ENCODE results near the gene IL4I1.
"Not testable (repeated sequence)": the region's sequence is repeated elsewhere in the genome, so short reads cannot be mapped to it uniquely, and the experiment has no call there.

IL4I1 gene, protein sequence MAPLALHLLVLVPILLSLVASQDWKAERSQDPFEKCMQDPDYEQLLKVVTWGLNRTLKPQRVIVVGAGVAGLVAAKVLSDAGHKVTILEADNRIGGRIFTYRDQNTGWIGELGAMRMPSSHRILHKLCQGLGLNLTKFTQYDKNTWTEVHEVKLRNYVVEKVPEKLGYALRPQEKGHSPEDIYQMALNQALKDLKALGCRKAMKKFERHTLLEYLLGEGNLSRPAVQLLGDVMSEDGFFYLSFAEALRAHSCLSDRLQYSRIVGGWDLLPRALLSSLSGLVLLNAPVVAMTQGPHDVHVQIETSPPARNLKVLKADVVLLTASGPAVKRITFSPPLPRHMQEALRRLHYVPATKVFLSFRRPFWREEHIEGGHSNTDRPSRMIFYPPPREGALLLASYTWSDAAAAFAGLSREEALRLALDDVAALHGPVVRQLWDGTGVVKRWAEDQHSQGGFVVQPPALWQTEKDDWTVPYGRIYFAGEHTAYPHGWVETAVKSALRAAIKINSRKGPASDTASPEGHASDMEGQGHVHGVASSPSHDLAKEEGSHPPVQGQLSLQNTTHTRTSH

DNA sequence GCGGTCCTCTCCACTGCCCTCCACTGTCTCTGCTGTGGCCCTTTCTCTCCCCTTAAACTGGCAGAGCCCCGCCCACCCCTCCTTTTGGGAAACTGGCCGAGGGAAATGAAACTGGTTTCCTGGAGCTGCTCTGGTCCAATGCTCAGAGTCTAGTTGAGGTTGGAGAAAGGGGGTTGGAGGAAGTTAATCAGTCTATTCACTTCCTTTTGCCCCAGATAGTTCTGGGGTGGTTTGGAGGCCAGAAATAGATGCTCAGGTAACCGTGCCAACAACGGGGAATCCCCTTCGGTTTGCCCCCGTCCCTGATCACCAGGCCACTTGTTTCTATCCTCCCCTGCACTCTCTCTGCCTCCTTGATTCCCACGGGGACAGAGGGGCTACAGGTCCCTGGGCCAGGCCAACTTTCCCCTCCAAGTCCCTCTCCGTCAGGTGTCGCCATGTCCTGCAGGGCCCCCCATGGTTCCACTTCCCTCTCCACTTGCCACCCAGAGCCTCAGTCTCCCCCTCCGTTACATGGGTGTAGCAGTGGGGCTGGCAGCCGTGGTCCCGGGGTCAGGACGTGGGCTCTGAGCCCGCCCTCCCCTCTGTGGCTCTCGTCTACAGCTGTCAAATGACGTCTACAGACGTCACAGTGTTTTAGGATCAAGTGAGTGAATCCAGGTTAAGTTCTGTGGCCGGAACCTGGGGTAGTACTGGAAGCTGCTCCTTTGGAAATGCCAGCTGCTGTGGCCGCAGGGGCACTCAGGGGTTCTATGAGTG lies at the start of gene IL4I1:
IL4I1 (minus strand) TSS at position 25 of the 759 bp plus-strand sequence. CDS start 727 bp downstream, outside the sequence.
- peak; percentile 58 for DNase-seq

DNA sequence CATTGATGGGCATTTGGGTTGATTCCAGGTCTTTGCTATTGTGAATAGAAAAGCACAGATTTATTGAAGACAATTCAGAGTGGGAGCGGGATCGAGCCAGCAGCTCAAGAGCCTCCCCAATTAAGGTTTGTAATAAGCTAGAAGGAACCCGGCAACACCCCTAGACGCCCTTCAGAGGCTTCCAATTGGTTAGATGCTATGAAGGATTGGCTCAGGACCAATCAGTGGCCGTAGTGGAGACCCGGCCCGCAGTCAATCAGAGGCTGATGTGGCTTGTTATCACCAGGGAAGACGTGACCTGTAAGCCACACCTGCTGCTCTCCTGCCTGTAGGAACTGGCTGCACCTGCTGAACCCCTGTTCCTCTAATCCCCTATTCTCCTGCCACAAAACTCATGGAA lies 49.7 kb upstream of the IL4I1 start:
- DNase-seq = no peak

DNA sequence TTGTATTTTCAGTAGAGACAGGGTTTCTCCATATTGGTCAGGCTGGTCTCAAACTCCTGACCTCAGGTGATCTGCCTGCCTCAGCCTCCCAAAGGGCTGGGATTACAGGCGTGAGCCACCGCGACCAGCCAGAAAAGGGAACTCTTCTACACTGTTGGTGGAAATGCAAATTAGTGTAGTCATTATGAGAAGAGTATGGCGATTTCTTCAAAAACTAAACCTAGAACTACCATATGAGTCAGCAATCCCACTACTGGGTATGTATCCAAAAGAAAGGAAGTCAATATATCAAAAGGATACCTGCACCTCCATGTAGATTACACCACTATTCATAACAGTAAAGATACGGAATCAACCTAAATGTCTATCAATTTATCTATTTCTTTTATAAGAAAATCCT lies 47.9 kb upstream of the IL4I1 start:
- not testable (repeated sequence) for DNase-seq

DNA sequence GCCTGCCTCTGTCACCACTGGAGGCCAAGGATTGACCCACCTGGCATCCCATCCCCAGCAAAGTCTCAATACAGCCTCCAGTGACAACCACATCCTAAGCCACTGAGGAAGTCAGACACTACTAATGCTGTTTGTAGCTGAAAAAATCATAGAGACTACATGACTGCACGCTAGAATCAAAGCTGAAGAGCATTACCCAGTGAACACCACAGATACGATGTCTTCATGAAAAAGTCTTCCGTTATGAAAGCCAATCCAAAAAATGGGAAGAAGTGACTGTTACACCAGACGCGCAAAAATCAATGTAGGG lies 43.8 kb upstream of the IL4I1 start:
- no peak for DNase-seq

DNA sequence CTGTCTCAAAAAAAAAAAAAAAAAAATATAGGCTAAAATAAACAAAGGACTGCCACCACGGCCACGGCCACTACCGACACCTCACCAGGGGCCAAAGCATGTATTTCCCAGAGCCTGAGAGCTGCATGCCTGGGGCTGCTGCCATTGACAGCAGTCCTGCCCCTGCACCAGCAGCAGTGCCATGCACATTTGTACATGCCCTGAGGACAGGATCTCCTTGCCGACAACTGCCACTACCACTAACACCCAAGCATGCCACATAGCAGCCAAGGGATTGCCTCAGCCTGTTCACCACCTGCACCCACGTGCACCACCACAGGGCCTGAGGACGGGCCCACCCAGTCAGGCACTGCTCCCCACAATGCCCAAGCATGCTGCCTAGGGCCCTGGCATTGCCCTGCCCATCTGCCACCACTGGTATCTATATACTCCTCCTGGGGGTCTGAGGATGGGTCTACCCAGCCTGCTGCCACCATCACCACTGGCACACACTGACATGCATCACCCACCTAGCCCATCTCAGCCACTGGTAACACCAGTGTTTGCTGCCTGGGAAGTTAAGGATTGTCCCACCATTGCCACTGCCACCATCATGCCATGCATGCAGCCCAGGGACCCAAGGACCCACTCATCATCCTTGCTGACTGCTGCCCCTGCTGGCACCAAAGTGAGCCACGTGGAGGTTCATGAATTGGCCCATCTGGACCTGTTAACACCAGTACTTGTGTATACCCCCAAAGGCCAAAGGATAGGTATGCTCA lies 43.2 kb upstream of the IL4I1 start:
- no peak for DNase-seq

DNA sequence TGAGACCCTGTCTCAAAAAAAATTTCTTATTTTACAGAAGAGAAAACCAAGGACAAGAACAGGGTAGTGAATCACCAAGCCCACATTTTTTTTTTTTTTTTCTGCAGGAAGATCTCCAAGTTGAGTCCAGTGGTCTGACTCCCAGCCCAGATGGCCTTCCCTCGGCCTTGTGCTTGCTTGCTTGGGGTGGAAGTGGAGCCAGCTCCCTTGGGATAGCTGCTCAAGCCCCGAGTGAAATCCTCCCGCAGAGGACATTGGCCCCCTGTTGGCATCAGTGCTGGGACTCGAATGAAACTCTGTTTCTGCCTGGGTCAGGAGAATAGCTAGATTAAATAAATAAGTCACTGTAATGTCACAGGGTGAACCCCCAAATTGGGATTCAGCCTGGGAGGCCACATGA lies 42.0 kb upstream of the IL4I1 start:
- no peak for DNase-seq

DNA sequence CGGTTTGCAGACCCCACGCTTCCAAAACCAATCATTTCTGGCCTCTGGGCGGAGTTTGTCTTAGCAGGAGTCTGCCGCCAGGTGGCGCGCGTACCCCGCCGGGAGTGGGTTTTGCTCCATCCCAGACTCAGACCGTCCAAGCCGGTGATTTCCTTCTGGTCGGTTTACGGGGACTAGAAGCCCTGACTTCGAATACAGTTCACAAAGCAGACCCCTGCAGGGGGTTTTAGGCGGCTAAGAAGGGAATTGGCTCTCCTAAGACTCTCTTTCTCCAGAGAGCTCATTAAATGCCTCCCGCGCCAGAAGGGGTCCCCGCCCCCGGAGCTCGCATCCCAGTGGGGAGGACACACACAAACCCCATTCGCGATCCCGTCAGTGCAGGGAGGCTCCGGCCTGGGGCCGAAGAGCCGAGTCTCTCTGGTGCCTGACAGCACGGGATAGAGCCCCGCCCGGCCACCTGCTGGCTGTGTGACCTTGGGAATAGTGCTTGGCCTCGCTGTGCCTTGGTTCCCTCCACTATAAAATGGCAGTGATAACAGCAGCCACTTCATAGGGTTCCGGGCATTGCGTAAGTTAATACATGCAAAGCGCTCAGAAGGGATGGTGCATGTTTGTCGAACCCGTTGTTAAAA lies 41.2 kb upstream of the IL4I1 start:
- DNase-seq = peak; percentile 85

DNA sequence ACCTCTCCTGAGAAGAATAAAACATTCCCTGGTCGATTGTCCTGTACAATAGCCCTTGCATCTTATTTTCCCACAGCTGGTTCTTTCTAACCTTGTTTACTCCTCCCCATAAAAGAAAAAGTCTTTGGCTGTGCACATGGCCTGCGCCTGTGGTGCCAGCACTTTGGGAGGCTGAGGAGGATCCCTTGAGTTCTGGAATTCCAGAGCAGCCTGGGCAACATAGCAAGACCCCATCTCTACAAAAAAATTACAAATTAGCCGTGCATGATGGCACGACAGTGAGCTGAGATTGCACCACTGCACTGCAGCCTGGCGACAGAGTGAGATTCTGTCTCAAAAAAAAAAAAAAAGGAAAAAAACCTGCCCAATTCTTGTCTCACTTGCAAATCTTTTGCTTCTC lies 39.9 kb upstream of the IL4I1 start:
- no peak for DNase-seq

DNA sequence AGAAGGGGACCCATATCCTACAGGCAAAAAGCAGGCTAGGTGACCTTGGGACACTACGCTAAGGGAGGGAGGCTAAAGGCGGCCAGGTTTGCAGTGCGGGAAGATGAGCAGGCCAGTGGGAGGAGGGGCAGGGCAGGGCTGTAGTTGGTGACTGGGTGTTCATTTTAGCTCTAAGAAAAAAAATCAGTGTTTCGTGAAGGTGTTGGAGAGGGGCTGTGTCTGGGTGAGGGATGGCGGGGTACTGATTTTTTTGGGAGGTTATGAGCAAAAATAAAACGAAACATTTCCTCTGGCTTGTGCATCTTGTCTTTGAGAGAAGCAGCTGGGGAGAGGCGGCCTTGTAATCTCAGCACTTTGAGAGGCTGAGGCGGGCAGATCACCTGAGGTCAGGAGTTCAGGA lies 37.0 kb upstream of the IL4I1 start:
- DNase-seq = no peak

DNA sequence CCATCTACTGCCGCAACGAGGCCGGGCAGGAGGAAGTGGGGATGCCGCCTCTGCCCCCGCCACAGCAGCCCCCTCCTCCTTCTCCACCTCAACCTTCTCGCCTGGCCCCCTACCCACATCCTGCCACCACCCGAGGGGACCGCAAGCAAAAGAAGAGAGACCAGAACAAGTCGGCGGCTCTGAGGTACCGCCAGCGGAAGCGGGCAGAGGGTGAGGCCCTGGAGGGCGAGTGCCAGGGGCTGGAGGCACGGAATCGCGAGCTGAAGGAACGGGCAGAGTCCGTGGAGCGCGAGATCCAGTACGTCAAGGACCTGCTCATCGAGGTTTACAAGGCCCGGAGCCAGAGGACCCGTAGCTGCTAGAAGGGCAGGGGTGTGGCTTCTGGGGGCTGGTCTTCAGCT lies 36.0 kb upstream of the IL4I1 start:
- DNase-seq = peak; percentile 34

DNA sequence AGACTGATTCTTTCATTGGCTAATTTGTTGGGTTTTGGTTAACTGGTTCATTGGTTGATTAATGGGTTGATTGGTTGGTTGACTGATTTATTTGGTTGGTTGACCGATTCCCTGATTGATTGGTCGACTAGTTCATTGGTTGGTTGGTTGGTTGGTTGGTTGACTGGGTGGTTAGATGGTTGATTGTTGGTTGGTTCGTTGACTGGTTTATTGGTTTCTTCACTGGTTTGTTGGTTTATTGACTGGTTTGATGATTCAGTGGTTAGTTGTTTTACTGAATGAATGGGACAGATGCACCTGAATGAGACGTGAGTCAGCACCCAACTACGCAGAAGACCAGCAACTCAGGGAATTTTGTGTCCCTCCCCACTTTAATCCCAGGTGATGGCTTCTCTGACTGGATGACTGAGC lies 35.4 kb upstream of the IL4I1 start:
- DNase-seq = no peak

DNA sequence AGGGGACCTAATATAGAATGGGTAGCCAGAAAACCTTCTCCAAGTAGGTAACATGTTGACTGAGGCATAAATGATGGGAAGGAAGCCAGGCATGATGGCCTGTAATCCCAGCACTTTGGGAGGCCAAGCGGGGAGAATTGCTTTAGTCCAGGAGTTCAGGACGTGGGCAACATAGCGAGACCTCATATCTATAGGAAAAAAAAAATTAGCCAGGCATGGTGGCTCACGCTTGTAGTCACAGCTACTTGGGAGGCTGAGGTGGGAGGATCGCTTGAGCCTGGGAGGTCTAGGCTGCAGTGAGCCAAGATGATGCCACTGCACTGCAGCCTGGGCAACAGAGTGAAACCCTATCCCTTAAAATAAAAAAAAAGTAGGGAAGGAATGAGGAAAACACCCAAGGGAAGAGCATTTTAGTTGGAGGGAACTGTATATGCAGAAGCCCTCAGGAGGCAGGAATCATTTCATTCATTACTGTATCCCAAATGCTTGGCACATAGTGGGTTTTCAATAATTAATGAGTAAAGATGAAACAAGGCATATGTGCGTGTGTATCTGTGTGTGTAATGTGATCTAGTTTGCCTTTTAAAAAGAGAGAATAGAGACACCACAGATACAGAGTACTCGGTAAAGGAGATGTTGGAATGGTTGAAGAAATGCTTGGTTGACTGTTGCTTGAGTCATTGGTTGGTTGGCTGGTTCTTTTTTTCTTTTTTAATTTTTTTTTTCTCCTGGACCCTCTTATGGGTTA lies 34.8 kb upstream of the IL4I1 start:
- DNase-seq = no peak

DNA sequence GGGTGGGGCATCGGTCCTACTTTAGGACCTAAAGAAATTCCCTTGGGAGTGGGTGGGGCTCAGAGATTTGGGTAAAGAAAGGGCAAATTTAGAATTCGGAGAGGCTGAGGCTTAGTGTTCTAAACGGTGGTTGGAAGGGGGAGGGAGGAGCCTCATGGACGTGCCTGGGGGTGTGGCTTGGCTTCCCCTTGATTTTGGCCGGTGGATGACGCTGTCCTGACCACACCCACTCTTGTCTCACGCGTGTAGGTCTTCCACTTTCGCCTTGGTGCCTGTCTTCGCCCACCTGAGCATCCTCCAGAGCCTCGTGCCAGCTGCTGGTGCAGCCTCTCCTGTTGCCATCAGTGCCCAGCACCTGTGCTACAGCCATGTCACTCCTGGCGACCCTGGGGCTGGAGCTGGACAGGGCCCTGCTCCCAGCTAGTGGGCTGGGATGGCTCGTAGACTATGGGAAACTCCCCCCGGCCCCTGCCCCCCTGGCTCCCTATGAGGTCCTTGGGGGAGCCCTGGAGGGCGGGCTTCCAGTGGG lies 33.9 kb upstream of the IL4I1 start:
- peak; percentile 41 for DNase-seq

DNA sequence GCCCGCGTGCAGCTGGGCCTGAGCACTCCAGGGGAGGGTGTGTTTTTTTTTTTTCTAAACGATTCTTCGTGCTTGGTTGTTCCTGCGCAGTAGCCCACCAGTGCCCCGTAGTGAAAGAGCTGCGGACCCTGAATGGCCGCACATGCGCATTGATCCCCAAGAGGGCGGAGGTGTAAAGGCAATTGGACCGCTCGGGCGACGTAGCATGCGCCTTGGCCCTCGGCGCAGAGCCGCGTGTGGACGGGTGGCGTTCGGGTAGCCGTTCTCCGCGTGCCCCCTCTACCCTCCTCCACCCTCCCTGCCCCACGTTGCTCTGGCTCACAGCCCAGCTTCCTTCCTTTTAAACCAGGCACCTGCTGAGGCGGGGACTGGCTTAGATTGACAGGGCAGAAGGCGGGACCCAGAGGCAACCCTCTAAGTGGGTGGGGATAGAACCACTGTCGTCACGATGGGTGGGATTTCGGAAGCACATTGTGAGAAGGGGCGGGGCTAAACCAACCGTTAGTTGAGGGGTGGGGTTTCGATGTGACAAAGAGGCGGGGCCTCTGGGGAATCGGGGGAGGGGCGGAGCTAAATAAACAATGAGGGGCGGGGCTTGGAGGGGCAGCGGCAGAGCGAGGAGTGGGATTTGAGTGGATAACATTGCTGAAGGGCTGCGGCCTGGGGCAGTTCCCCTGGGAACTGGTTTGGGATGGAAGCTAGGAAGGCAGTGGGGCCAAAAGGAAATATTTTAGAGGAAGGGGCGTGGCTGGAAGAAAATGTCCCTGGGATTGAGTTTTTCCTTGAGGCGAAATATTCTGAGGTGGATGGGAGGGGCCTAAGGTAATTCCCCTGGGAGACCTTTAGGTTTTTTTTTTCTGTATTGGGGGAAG lies 33.2 kb upstream of the IL4I1 start:
- peak; percentile 98 for DNase-seq

DNA sequence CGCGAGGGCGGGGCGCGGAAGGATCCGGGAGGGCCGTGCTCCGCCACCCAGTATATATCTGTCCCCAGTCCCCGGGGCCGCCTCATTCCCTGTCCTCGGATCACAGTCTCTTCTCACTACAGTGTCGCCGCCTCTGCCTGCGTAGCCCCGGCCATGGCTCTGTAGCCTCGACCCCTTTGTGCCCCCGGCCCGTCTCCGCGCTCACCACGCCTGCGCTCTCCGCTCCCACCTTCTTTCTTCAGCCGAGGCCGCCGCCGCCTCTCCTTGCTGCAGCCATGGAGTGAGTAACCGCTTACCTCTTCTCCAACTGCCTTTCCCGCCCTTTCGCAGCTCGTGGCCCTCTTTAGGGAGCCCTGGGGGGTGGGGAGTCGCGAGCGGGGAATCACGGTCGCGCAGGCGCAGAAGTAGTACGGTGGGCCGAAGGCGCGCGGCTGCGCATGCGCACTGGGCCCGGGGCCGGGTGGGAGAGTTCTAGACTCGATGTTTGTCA lies 32.5 kb upstream of the IL4I1 start, which contains the start of the genes ATF5 and NUP62:
ATF5 (plus strand) TSS at position 85 of the 490 bp plus-strand sequence. CDS start 1,646 bp downstream, outside the sequence.
NUP62 (minus strand) TSS at position 384 of the 490 bp plus-strand sequence. CDS start 19,697 bp downstream, outside the sequence.
- DNase-seq = peak; percentile 96

DNA sequence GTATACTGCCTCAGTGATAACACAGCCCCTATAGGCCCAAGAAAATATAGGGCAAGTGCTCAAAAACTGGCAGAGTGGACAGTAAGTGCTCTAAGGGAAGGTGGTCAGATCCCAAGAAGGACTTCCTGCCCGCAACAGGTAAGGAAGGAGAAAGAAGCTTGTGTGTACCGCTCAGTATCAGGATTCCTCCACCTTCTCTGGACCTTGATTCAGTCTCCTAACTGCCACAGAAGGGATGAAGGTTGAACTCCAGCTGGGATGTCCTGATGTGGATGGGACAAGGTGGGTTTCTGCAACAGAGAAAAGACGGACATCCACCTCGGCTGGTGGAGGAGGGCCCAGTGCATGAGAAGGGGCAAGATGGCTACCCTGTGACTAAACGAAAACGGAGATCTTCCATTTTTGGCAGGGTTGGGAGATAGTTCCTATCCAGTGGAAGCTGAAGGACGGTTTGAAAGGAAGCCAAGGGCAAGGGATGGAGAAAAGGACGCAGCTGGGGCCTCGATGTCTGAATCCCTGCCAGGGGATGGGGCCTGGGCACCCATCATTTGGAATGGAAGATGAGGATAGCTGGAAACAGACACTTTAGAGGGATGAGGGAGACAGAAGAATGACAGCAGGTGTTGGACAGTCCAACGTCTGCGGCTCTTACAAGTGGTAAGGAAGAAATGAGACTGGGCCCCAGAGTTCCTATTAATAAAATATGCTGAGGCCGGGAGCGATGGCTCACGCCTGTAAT lies 31.0 kb upstream of the IL4I1 start:
- DNase-seq = no peak

DNA sequence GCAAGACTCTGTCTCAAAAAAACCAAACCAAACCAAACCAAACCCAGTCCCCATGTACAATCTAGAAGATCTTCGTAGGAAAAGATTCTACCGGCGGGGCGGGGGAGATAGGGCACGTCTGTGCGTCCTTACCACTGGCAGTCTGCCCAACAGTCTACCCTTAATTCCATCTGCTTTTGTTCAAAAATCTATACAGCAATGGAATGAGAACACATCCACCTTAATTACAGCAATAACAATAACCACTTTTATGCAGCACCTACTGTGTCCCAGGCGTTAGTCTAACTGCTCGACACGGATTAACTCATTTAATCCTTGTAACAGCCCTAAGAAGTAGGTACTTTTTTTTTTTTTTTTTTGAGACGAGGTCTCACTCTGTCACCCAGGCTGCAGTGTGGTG lies 29.8 kb upstream of the IL4I1 start:
- DNase-seq = no peak

DNA sequence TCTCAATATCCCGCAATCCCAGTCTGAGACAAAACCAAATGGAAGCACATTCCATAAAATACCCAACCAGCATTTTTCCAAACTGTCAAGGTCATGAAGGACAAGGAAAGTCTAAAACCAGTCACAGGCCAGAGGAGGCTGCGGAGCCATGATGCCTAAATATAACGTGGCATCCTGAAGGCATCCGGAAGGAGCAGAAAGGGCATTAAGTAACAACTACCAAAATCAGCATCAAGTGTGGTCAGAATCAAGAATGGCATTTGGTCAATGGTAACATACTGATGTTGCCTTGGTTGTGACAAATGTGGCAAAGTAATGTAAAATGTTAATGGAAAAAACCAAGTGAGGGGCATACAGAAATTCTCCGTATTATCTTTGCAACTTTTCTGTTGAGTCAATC lies 28.8 kb upstream of the IL4I1 start:
- DNase-seq = no peak

DNA sequence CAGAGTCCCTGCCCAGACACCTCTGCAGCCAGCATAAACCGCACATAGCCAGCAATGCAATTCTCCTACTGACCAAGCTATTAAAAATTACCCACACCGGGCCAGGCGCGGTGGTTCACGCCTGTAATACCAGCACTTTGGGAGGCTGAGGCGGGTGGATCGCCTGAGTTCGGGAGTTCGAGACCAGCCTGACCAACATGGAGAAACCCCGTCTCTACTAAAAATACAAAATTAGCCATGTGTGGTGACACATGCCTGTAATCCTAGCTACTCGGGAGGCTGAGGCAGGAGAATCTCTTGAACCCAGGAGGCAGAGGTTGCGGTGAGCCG lies 28.2 kb upstream of the IL4I1 start:
- DNase-seq = not testable (repeated sequence)

All from hematopoietic multipotent progenitor cell treated with erythropoietin and hydrocortisone succinate and interleukin-3 and kit ligand, for 4 days (in vitro differentiated cells).